ENCODE results near the gene ZDHHC17.
"Not testable (repeated sequence)": the region's sequence is repeated elsewhere in the genome, so short reads cannot be mapped to it uniquely, and the experiment has no call there.

Gene ZDHHC17

DNA sequence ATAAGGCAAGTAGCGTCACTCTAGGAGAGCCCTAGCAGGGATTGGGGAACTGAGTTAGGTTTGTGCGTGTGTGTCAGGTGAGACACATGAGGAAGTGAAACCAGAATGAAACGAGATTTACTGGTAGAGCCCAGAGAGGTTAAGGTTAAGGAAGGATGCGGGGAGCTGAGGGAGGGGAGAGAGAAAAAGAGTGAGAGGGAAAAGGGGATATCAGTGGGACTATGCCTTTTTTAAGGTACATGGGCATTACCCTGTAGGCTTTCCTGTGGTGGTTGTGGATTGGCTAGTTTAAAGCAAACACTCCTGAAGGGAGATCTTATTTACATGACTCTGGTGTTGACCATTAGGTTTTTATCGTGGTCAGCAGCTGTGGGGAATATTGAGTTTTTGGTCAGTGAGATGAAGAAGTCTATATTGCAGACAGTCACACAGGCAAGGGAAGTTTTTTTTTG is 13.9 kb downstream of the ZDHHC17 start:
- FAIRE-seq: no peak

GRCh38 chr12:76778364-76778763 is 14.4 kb downstream of the ZDHHC17 start:
- FAIRE-seq: no peak

- not testable (repeated sequence) for FAIRE-seq
These were observed 15.4 kb downstream of the ZDHHC17 start for GRCh38 chr12:76779310-76779709.

GRCh38 chr12:76781321-76781720 is 17.4 kb downstream of the ZDHHC17 start:
- FAIRE-seq: no peak

GRCh38 chr12:76782526-76782925 is 18.6 kb downstream of the ZDHHC17 start:
- no peak for FAIRE-seq

GRCh38 chr12:76784600-76785051 is 20.7 kb downstream of the ZDHHC17 start:
- no peak for FAIRE-seq

GRCh38 chr12:76785407-76785806 is 21.5 kb downstream of the ZDHHC17 start:
- no peak for FAIRE-seq

GRCh38 chr12:76786986-76787385 is 23.1 kb downstream of the ZDHHC17 start:
- FAIRE-seq: no peak

- FAIRE-seq: no peak
These were observed 23.8 kb downstream of the ZDHHC17 start for GRCh38 chr12:76787689-76788088.

DNA sequence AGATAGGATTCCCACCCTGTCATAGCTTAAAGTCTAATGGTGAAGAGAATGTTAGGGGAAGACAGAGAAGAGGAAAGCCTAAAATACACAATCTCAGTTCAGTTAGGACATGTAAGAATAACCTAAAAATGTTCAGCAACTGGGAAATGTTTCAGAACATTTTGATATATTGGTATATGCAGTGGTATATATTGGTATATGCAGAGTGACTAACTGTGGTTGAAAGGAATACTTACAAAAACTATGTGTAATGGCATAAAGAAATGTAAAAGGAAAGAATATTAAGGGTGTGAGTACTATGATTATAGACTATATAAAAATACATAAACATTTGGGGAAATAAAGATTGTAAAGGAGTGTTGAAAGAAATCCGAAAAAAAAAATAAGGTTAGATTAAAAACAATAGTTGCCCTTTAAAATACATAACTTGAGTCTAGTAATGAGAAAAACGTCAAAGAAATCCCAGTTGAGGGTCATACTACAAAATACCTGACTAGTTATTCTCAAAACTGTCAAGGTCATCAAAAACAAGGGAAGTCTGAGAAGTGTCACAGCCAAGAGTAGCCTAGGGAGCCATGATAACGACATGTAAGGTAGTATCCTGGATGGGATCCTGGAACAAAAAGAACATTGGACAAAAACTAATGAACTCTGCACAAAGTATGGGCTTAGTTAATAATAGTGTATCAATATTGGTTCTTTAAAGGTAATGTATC is 25.6 kb downstream of the ZDHHC17 start:
- FAIRE-seq: no peak

GRCh38 chr12:76790564-76791552 is 26.9 kb downstream of the ZDHHC17 start:
- peak; percentile 99 for FAIRE-seq

DNA sequence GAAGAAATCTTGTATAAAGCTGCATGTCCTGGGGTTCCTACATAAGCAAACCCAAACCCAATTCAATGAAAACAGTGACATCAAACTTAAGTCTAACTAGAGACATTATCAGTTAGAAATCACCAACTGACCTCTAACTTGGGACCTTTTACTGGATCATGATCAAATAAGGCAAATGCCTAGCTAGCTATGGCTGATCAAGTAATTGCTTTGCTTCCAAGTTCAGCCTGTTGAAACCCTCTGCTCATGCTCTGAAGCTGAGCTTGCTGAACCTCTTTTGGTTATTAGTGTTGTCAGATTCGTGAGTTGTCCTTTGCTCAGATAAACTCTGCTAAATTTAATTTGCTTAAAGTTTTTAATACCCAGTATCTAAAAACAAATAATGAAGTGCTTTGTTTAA is 28.9 kb downstream of the ZDHHC17 start:
- no peak for FAIRE-seq

DNA sequence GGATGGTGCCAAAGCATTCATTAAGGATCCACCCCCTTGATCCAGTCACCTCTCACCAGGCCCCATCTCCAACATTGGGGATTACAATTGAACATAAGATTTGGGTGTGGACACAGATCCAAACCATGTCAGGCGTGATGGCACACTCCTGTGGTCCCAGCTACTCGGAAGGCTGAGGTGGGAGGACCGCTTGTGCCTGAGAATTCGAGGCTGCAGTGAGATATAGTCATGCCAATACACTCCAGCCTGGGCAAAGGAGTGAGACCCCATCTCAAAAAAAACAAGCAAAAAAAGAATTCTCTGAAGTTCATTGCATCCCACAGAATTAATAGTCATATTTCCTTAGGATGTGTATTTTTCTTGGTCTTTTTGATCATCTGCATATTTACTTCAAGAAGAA is 34.9 kb downstream of the ZDHHC17 start:
- no peak for FAIRE-seq

DNA sequence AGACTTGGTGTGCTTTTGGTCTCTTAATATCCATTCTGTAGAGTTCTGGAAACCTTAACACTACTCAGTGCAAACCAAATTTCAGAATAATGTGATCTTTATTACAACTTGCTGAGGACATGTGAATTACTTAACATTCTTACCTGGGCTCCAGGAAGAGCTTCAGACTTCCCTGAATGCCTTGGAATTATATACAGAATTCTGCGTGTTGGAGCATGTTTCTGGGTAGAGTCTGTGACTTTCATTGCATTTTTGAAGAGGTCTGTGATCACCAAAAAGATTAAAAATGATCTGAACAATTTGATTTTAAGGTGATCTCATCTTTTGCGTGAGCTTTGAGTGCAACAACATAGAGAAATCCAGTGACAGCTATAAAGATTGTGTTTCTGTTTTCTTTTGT is 35.4 kb downstream of the ZDHHC17 start:
- FAIRE-seq: no peak

- FAIRE-seq: no peak
These were observed 38.1 kb downstream of the ZDHHC17 start for GRCh38 chr12:76802060-76802459.

GRCh38 chr12:76804435-76804976 is 40.6 kb downstream of the ZDHHC17 start:
- no peak for FAIRE-seq

DNA sequence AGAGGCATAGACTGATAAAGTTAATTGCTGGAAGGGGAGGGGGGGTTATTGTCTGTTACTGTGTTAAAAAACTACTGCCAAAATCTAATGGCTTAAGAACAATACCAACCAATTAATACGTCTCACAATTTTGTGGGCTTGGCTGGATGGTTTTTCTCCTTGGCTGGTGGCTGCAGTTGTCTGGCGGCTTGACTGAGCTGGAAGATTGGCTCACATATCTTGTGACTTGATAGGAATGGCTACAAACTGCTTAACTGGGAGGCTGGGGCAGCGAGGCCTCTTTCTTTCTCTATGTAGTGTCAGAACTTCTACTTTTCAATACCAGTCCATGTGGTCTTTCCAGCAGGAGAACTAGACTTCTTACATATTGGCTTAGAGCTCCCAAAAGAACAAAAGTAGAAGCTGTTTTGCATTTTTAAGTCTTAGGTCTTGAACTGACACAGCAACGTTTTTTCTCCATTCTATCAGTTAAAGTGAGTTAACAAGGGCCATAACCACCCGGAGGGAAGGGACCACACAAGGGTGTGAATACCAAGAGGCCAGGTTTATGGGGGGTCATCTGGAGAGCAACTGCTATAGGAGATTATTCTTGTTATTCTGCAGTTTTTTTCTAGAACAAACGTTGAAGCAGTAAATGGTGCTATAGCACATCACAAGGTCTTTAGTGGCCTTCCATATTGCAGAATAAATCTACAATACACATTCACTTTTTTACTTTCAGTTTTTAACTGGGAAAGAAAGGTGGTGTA is 46.9 kb downstream of the ZDHHC17 start:
- FAIRE-seq: no peak

DNA sequence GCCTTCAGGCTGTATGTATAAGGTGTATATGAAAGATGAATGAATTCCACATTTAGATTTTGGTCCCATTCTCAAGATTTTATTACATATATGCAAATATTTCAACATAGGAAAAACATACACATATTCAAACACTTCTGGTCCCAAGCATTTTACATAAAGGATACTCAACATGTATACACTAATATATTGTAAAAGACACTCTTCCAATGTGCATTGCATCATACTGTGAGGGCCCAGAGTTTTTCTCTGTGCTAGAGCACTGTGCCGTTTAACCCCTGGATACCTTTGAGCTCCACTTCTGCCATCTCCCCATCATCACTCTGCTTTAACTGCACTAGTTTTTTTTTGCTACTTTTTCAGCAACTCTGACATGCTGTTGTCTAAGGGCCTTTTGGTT is 48.1 kb downstream of the ZDHHC17 start:
- no peak for FAIRE-seq

- FAIRE-seq: no peak
These were observed 49.4 kb downstream of the ZDHHC17 start for GRCh38 chr12:76813265-76813664.

- no peak for FAIRE-seq
These were observed 50.1 kb downstream of the ZDHHC17 start for GRCh38 chr12:76813972-76814371.

GRCh38 chr12:76820888-76821482 is 57.1 kb downstream of the ZDHHC17 start:
- peak; percentile 51 for FAIRE-seq

GRCh38 chr12:76830436-76830835 is 66.5 kb downstream of the ZDHHC17 start:
- no peak for FAIRE-seq

All from A204.1 (cell line).